Posterior cingulate gyrus (tissue), 11 donors: ENCODE measurements around the gene MLH1.

Experiments used
- DNase-seq, 10 donors: peaks; one replicate each; pipeline versions ENCODE4 v3.0.0 to v3.0.0-alpha.2; 2020 to 2021; ENCODE audit warnings: mixed read lengths in 3 of 10
- intact Hi-C: fragments of 100-400 bp; cut with DNase I; formaldehyde crosslinking; loops from one replicate; pipeline ENCODE4 v1.15.1; 2023

Gene MLH1

GRCh38 chr3:37075955-37076354 is 82.6 kb downstream of the MLH1 start:
- intact Hi-C loops, result no loop called here
- DNase-seq, result no peak

DNA sequence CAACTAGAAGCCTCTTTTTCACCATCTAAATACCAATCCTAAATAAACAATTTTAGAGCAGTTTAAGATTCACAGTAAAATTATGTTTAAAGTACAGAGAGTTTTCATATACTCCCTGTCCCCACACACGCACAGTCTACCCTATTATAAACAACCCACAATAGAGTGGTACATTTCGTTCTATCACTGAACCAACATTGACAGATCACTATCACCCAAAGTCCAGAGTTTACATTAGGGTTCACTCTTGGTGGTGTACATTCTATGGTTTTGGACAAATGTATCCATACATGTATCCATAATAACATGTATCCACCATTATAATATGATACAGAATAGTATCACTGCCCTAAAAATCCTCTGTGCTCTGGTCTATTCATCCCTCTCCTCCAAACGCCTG is 89.0 kb downstream of the MLH1 start:
- no peak for DNase-seq
- intact Hi-C loops, result no loop called here

GRCh38 chr3:37086918-37087317 is 93.6 kb downstream of the MLH1 start:
- DNase-seq, result no peak
- intact Hi-C loops, result no loop called here

DNA sequence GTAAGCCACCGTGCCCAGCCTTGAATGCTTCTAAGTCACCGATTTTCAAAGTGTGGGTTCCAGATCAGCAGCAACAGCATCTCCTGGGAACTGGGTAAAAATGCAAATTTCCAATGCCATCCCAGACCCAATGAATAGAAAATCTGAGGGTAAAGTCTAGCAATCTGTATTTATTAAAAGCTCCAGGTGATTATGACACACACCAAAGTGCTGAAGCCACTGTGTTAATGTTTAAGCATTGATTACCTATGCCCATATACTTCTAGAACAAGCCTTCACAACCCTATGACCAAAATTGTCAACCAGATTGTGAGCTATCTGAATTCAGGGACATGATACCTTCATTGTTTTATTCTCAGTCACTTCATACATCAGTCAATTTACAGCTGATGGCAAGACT is 94.6 kb downstream of the MLH1 start:
- intact Hi-C loops, result no loop called here
- DNase-seq, result no peak

GRCh38 chr3:37092484-37092883 is 99.2 kb downstream of the MLH1 start:
- DNase-seq, result no peak
- intact Hi-C loops, result no loop called here

- intact Hi-C loops, result no loop called here
- DNase-seq, result no peak
Measured at GRCh38 chr3:37093481-37093880, 100.2 kb downstream of the MLH1 start.

GRCh38 chr3:37094636-37095035 is 101.3 kb downstream of the MLH1 start:
- no peak for DNase-seq
- intact Hi-C loops, result no loop called here

GRCh38 chr3:37096288-37096687 is 103.0 kb downstream of the MLH1 start:
- no peak for DNase-seq
- intact Hi-C loops, result no loop called here

DNA sequence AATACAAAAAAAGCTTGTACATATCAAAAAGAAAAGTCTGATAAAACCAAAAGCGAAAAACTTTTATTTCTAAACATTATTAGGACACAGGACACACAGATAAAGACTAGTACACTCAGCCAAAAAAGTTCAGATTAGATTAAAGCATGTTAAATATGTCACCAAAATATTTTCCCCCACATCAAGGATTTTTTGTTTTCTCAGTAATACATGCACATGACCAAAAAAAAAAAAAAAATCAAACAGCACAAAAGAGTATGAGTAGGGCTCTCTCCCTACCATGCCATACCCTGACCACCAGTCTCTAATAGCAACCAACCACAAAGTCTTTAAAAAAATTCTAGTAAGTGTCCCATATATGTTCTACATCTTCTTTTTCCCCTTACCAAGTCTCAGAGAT is 103.7 kb downstream of the MLH1 start:
- no peak for DNase-seq
- intact Hi-C loops, result no loop called here

GRCh38 chr3:37097776-37098175 is 104.5 kb downstream of the MLH1 start:
- intact Hi-C loops, result no loop called here
- DNase-seq, result no peak

GRCh38 chr3:37098884-37099283 is 105.6 kb downstream of the MLH1 start:
- DNase-seq, result no peak
- intact Hi-C loops, result no loop called here

GRCh38 chr3:37099469-37099868 is 106.2 kb downstream of the MLH1 start:
- intact Hi-C loops, result no loop called here
- no peak for DNase-seq

DNA sequence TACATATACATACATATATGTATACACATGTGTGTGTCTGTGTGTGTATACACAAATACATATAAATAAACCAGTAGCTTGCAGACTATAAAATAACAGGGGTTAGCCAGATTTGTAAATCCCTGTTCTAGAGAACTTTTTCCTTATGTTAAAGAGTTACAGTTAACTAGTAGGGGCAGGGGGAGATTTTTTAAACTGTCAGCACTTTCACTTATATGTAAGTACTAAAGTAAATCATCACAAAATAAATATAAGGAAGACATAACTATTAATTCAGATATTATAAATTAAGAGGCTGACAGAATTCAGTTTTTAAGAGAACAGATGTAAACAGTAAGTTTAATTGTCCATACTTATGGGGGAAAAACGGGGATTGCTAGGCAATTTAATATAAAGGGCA is 107.1 kb downstream of the MLH1 start:
- intact Hi-C loops, result no loop called here
- no peak for DNase-seq
